ENCODE data around the gene KDM4B. TPM values are rescaled to one million over a fixed set of nuclear protein-coding genes. Genes with fewer than 3 reads are reported as not detected.

The KDM4B gene
- total and polyA plus RNA-seq, 4 donors: 3.2 to 19.7 (median 12.9) TPM

GRCh38 chr19:5111051-5111450, 142.1 kb downstream of the KDM4B start:
- TF ChIP-seq FOXA2 (IDR thresholded peaks at IDR 0.05) (no peak), YY1 (IDR thresholded peaks at IDR 0.05) (no peak), FOXA1 (IDR thresholded peaks at IDR 0.05) (no peak), SP1 (IDR thresholded peaks at IDR 0.05) (no peak), GABPA (IDR thresholded peaks at IDR 0.05 in 1 of 2, conservative IDR thresholded peaks at IDR 0.05 in 1 of 2) (no peak), ATF3 (IDR thresholded peaks at IDR 0.05) (no peak), CTCF (IDR thresholded peaks at IDR 0.05; ENCODE audit: low read depth, low read length, missing input control) (no peak), JUND (IDR thresholded peaks at IDR 0.05) (no peak), TAF1 (conservative IDR thresholded peaks at IDR 0.05) (no peak), HNF4A (conservative IDR thresholded peaks at IDR 0.05) (no peak), ZBTB33 (IDR thresholded peaks at IDR 0.05) (no peak), MAX (IDR thresholded peaks at IDR 0.05) (no peak), NR2F2 (IDR thresholded peaks at IDR 0.05) (no peak), RXRA (IDR thresholded peaks at IDR 0.05) (no peak), EGR1 (IDR thresholded peaks at IDR 0.05; ENCODE audit: low read depth in 2 of 2) (no peak), REST (IDR thresholded peaks at IDR 0.05) (no peak), RAD21 (IDR thresholded peaks at IDR 0.05) (no peak), HNF4G (IDR thresholded peaks at IDR 0.05) (no peak)
- Histone ChIP-seq H3K9ac (ENCODE audit: low read depth in 1 of 2, low read length in 2 of 2) (no peak overlapping the region), H3K4me3 (ENCODE audit: low read depth in 1 of 3, low read length in 3 of 3) (no peak overlapping the region), H3K27ac (ENCODE audit: low read depth in 1 of 2, low read length in 2 of 2) (no peak overlapping the region), H3K4me1 (ENCODE audit: control insufficient read depth in 4 of 4, insufficient read depth in 4 of 4, low read length in 3 of 4) (peaks cover 14 to 23% (median 19%) of the 10 kb centered on the region in 4 donors), H3K36me3 (ENCODE audit: control insufficient read depth in 4 of 4, insufficient read depth in 3 of 4, low read depth in 1 of 4, low read length in 3 of 4) (peaks cover 5 to 32% (median 8%) of the 10 kb centered on the region in 4 donors), H3K9me3 (ENCODE audit: control insufficient read depth in 4 of 4, low read length in 3 of 4) (no peaks in the 10 kb centered on the region), H3K27me3 (ENCODE audit: control insufficient read depth in 4 of 4, insufficient read depth in 4 of 4, low read length in 3 of 4) (no peaks in the 10 kb centered on the region)
- WGBS: 96% methylated on average over 21 of the region's 21 CpGs
- no peak for DNase-seq (ENCODE audit: low spot score)
